ENCODE data around the gene EHD4. TPM values are rescaled to one million over a fixed set of nuclear protein-coding genes. Genes with fewer than 3 reads are reported as not detected.

The EHD4 gene
- polyA plus RNA-seq, 1 donor, result 13.2 TPM

DNA sequence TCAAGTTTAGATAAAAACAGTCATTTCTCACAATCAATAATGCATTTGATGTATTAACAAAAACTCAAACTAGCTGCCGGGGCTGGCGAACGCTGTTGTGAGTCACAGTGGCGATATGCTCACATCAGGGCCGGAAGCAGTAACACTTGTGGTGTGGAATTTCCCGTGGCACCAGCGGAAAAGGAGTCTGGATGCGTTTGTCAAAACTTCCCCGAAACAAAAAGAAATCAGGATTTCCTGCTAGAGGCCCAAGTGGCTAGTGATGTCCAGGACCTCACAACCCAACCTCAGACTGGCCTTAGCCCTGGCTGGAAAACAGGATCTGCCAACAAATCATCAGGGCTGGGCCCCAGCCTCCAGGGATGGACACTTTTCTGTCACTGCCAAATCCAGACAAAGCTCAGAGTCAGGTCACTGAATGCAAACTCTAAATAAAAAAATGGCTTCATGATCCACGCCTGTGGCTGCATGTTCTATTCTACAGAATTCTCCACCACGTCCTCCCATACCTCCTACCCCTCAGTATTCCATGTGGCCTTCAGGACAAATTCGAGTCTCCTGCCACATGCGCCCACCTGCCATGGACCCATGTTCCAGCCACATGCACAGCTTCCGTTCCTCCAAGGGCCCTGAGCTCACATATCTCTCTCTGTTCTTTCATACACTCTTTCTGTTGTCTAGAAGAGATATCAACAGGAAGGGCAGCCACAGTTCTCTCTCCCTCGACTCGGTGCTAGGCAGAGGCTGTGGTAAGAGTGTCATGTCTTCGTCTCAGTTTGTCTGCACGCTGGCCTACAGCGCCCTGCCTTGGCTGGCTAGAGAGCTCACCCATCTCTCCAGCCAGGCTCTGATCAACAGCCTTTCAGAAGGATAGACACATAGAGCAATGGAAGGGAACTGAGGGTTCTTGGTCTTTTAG lies 35.4 kb downstream of the EHD4 start:
- no peak for DNase-seq

DNA sequence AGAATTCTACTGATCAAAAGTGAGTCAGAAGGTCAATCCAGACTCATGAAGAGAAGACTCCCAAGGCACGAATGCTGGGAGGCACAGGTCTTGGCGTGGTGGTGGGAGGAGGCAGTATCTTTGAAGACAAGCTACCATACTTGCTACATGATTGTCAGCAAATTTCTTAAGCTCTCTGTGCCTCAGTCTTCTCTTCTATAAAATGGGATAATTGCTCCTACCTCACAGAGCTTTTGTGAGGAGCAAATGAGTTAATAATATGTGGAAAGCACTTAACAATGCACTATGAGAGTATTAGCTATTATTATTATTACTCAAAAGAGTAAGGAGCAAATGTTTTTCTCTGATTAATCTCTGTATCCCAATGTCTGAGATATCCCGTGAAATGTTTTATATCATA lies 36.2 kb downstream of the EHD4 start:
- no peak for DNase-seq

DNA sequence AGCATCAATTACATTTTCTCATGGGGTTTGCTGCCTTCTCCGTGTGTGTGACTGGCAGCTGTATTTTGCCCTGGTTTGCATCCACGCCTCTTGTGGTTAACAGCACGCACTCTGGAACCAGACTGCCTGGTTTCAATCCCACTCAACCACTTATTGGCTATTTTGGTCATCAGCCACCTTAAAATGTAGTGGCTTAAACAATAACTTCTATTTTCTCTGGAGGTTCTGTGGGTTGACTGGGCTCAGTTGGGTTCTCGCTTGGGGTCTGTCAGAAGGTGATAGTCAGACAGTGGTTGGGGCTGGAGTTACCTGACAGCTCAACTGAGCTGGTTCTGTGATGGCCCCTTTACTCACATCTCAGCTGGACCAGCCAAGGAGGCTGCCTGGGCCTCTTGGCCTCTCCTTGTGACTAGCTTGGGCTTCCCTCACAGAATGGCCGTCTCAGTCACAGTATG lies 36.8 kb downstream of the EHD4 start:
- DNase-seq, result no peak

DNA sequence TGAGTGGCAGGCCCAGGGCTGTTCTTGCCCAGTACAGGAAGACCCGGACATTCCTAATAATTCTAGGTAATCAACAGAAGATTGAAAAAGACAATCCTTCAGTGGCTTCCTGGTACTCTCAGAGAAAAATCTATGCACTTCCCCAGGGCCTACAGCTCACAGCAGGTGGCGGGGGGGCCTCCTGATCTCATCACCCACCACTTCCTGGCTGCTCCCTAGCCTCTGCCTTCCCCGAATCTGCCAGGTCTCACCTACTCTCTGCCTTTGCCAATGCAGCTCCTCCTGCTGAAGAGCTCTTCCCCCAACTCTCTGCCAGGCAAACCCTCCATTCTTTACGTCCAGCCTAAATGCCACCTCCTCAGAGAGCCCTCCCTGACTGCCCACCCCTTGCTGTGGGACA lies 37.5 kb downstream of the EHD4 start:
- DNase-seq, result no peak

DNA sequence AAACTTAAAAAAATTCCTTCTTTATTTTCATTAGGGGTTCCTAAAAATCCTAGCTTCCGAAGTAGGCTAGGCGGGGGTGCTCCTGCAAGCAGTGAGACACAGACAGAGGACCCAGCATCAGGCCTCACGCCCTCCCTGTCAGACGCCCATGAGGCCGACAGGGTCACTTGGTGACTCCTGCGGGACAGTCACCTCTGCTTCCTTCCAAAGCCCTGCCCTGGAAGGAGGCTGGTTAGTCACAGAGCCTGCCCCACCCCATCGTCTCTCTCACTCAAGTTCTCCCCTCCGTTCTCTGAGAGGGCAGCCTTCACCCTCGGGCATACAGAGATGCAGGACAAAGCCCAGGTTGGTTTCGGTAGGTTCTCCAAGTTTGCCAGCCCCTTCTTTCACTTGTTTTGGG lies 38.6 kb downstream of the EHD4 start:
- no peak for DNase-seq

DNA sequence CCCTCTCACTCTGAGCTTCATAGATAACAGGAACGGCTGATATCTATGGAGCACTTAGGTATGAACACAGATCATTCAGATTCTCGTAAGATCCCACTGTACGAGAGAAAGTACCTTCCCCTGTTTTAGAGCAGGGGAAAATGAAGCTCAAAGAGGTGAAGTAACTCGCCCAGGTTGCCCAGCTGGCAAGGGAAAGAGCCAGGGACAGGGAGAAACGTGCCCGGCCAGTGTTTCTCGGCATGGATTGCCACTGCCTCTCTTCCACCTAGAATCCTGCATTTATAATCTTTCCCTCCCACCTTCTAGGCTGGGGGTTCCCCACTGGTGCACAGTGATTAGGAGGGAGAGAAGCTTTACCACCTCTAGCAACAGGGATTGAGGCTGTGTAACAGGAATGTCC lies 39.0 kb downstream of the EHD4 start:
- DNase-seq, result no peak

DNA sequence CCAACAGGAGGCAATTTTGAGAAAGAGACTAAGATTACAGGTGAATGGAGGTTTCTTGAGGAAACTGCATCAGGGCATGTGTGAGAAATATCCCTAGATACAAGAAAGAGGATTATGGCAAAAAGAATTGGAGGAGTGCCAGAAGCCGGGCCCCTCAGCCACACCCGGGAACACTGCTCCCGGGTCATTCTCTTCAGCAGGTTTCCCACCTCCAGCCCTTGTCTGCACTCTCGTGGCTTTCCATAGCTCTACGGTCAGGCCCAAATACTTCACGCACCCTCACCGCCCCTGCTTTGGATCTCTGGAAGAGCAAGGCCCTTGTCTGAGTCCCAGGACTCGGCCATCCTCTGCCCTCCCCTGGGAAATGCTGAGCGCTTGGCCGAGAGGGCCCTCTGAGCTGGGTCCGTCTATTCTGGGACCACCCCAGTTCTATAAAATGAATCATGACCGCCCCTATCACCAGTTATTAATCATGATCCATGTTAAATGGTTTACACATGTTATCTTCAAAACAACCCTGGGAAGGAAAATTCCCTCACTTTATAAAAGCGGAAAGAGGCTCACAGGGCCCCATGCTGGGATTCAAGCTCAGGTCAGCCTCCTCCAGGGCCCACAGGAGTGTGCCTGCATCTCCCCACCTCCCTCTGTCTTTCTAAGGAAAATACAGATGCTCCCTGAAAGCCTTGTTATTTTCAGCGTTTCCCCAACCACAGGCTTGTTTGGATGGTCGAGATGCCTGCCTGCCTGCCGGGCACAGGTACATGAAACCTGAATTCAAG lies 39.7 kb downstream of the EHD4 start:
- DNase-seq, result no peak

DNA sequence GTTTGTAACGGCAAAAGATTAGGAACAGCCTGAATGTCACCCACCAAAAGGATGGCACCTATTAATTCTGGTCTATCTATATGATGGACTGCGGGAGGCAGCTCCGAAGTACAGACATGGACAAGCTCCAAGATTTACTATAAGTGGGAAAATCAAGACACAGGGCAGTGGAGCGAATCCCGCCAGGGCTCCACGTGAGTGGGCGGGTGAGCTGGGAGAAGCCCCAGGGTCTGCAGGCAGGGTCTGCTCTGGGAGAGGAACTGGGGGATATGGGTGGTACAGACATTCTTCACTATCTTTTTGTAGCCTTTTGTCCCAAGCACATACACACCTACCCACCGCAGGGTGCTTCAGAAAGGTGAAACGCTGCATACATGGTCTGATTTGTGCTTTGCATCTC lies 40.3 kb downstream of the EHD4 start:
- DNase-seq, result no peak

DNA sequence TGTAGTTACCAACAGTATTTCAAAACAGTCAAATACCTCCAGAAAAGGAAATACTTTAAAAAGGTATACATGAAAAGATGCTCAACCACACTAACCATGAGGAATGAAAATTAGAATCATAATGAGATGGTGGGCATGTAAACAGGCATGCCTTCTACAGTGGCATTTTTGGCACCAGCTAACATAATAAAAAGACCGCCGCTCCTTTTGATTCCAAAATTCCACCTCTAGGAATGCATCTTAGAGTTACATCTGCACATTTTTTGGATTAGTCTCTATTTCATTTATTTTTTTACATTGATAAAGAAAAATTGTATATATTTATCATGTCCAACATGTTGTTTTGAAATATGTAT lies 41.5 kb downstream of the EHD4 start:
- DNase-seq, result no peak

DNA sequence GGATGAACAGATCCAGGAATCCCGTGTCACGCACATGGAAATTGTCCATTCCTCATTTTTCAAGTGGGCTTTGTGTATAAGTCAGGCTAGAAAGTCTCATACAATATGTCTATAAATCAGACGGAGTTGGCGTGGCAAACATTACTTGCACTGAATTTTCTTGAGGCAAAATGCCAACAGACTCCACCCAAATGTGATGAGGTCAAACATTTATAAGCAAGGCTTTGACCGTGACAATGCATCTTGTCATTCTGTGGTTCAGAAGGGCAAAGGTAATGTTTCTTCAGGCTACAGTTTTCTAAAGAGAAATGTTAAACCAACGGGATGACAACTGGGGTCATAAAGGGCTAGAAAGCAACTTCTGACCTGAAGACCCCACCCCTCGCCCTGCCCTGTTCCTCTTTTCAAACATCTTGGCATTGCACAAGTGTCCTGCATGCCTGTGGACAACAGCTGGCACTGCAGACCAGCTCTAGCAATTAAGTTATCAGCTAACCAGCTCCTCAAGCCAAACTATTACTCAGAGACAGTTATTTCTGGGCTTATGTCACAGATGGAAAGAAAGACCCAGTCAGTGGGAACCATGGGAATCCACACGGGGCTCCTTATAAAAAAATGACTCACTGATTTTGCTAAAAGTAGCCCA lies 42.0 kb downstream of the EHD4 start:
- no peak for DNase-seq

DNA sequence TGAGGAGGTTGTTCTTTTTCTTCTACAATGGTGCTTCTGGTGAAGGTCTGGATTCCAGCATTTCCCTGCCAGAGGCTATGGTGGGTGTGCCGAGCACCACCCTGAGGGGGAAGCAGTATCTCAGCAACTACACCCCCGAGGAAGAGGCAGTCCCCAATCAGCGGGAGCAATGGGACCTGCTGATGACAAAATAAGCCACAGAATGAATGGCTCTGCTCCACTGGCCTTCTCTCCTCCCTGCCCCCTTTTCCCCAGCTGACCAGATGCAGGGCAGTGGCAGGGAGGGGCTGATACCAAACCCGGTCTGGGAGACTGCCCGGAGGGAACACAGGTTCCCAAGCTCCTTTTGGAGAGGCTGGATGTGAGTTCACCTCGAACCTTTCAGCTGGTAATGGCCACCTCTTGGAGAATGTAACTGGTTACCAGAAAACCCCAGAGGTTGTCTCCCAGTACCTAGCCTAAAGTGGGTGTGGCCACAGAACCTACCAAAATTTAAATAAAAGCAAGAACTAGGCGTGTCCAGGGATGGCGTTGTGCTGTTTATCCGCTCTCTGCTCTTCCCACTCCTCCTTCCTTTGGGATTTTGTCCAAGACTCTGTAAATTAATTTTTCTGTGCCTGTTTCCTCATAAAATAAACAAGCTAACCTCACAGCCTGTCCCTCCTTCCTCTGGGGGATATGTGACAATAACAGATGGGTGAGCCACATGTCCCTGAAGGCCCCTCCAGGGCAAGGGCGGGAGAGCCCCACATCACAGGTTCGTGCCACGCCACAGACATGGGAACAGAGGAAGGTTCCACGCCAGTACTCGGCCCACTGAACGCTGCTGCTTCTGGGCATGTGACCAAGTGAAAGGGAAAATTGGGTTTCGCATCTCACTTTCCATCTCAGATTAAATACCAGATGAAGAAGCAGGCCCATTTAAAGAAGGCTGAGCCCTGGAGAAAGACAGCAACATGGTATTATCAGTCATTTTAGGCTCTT lies 43.4 kb downstream of the EHD4 start:
- no peak for DNase-seq

DNA sequence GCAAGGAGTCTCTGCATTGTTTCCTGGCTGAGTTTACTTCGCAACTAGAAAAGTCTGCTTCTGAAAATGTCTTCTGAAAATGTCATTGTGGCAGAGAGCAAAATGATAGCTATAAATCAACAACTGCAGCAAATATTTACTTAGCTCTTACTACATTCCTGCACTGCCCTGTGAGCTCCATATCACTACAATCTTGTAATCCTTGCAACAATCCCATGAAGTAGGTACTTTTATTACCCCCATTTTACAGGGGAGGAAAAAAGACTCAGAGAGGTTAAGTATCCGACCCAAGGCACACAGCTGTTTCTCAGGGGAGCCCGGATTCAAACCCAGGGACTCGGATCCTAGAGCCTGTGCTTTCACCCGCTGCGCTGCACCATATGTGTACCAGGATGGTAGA lies 44.3 kb downstream of the EHD4 start:
- no peak for DNase-seq

DNA sequence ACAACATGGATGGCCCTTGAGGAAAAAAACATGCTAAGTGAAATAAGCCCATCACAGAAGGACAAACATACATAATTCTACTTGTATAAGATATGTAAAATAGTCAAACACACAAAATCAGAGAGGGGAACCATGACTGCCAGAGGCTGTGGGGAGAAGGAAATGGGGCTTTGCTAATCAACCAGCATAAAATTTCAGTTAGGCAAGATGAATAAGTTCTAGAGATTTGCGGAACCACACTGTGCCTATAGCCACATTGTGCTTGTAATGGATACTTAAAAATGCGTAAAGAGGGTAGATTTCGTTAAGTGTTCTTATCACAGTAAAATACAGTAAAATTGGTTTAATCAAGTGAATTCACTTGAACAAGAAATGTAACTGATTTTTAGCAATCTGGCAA lies 44.8 kb downstream of the EHD4 start:
- DNase-seq, result no peak

DNA sequence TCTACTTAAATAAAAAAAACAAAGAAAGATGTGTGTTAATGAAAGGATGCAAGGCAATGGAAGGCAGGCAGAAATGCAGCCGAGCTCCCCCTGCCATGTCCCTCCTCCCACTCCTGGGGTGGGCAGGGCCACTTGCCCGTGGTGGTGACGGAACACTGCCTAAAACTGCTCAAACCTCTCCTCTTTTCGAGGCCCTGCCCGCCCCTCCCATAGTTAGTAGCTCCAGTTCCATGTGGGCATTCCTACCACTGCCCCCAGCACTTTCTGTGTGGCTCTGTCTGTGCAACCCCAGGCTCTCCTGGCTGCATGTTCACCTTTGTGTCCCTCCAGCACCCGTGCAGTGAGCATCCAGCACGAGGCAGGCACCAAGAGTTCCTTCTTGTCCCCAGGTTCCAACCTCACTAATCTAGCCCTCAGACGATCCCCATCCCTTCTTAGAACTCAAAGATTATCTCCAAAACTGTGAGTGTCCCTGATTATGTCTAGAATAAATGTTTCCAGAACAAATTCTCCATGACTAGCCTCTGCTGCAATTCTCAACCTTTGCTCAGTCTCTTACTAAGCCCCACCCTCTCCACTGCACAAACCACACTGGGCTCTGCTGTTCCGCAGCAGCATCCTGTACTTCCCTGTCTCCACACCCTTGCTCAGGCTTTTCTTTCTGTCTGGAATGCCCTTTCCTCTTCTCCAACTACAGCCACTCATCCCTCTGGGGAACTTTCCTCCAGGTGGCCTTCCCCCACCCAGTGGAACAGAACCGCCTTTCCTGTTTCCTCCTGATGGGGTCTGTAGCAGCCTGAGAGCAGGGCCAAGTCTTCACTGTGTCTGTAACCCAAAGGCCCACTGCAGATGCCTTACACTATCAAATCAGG lies 45.9 kb downstream of the EHD4 start:
- no peak for DNase-seq

DNA sequence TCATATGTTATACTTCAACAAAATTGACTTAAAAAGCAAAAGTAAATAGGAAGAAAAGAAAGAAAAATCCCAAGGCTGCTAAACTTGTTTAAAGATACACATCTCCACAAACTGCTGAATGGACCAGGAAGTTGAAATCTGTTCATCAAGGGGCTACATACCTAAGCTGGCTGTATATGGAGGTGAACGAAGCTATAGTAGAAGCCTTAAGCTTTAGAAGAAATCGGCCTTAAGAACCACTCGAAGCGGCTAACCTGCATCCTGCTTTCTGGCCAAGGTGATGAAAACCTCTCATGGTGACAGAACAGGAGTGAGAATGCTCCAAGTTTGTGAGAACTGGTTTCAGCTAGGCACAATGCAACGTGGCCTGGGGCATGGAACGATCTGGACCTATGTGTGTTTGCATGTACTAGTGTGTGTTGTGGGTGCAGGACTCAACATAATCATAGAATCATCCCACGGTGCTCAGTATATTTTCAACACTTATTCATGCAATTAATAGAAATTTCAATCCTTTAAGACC lies 47.2 kb downstream of the EHD4 start:
- no peak for DNase-seq

DNA sequence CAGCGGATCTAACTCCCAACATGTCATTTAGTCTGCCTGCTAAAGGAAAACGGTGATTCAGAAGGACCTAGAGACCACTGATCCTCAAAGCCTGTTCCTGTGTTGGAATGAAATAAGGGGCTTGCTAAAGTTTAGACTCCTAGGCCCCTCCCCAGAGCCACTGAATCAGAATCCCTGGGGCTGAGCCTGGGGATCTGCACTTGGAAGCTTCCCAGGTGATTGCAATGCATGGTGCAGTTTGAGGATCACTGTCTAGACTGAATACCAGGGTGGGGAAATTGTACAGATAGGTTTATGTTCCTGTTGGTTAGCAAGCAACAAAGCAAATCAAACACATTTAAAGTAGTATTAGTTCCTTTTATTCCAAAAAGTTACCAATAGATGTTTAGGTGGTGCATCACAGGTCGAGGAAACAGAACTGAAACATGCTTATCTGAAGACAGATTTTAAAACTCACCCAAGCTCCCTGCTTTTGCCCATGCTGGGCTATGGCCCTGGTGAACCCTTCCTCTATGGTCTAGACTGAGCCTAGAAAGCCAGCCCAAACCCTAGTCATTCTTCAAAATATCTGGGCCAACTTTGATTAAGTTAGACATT lies 48.9 kb downstream of the EHD4 start:
- no peak for DNase-seq

DNA sequence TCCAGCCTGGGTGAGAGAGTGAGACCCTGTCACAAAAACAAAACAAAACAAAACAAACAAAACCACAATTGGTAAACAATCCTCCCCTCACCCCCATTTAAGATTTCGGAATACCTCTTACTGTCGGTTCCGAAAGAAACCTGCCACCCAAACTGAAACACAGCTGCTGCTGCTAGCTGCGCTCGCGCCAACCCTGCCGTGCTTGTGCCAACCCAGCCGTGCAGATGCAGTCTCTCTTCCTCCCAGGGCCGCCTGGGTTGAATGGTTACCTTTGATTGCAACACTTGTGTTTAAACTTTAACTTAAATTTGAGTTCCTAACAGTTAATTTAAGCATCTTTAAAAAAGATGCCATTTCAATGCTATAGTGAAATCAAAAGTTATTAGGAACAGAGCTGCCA lies 50.0 kb downstream of the EHD4 start:
- DNase-seq, result no peak

DNA sequence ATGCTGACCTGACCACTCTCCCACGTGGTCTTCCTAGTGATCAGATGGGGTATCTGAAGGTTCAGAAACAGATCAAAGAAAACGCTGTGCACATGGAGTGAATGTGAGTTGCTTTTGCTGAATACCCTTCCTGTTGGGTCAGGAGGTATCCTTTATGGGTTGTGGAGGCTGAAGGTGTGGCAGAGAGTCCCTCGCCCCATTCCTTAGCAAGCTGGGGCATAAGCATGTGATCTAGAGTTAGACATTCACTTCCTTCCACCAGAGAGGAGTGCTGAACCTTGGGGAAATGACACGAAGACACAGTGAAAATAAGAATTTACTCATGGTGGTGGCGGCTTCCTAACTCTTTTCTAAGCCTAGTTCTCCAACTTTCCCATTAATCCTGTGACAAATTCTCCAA lies 50.7 kb downstream of the EHD4 start:
- DNase-seq, result no peak

DNA sequence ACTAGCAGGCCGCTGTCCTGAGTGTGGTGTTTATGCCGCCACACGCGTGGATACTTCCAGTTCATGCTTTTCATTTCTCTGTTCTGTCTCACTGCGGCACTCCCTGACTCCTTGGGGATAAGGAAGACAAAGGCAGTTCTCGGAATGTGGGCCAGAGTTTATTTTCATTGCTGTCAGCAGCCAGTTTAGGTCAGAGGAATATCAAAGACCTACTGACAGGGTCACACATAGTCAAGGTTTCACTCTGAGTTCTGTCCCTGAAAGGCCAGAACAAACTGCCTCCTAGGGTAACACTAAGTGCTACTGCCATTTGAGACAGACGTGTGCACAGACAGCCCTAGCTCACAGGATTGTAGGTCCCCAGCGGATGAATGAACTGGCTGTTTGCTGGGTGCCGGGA lies 51.2 kb downstream of the EHD4 start:
- DNase-seq, result no peak

DNA sequence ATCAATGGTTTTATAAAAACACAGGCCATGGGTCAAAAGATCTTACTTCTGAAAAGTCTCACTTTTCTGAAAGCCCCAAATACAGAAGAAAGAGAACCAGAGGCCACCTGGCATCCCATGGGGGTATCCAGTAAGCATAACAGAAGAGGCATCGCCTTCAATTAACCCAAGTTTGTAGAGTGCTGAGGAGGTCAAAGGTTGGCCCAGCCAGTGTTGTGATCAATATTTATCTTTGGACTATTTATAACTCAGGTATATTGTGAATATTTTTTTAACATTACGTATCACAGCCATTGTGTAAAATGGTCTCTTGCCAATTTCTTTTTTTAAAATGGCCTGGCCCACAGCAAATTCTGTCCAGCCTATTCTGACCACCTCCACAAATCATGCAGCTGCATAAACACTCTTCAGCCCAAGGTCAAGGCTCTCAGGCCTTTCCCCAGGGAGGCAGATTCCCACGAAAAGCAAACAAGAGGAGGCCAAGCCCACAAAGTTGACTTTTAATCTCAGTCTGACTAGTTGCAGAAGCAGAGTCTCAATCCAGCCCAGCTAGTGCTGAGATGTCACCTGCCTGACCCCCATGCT lies 52.3 kb downstream of the EHD4 start:
- DNase-seq, result no peak

Measured in left kidney (tissue), 2 donors.